Panc1 (cell line): ENCODE measurements around the gene CDC26. TPM values are rescaled to one million over a fixed set of nuclear protein-coding genes. Genes with fewer than 3 reads are reported as not detected.
A peak's percentile ranks its signal among the peaks of the same experiment; 100 is the strongest.

Source experiments
- ATAC-seq: fragments of 200-7000 bp; cut with Tn5 transposase; 2 replicates; pipeline ENCODE4 v1.9.1; 2020; ENCODE audit warnings: mild to moderate bottlenecking, moderate library complexity
- BruUV-seq: library from RNA; stranded (reverse); fragments of 400-500 nt; replicated peaks from 2 replicates; lab custom pipeline; 2021; lab: Mats Ljungman, UMichigan
- CTCF ChIA-PET: fragments of 300-600 bp; sonication (Branson Sonifier 250); formaldehyde crosslinking; loops from one replicate; lab custom pipeline; 2022; ENCODE audit warnings: antibody characterized with exemption; lab: Charles Lee
- POLR2A ChIA-PET: fragments of 300-600 bp; sonication (Branson Sonifier 250); formaldehyde crosslinking; loops from one replicate; lab custom pipeline; 2022; ENCODE audit warnings: antibody characterized with exemption; lab: Charles Lee
- DNase-seq: peaks from one replicate; pipeline ENCODE4 v3.0.0-alpha.2; 2010; ENCODE audit warnings: low read depth, low spot score
- H3K27ac ChIP-seq: 2 replicates; pipeline ENCODE4 v1.5.1; 2011; ENCODE audit warnings: mild to moderate bottlenecking, low read length, inconsistent platforms
- H3K27me3 ChIP-seq: fragments of 200-500 bp; sonication (Bioruptor generic); 2 replicates; pipeline ENCODE4 v1.6.0; 2014; ENCODE audit warnings: low read length, inconsistent platforms; ENCODE audit not compliant: control insufficient read depth, insufficient read depth
- H3K36me3 ChIP-seq: fragments of 200-500 bp; sonication (Bioruptor generic); 2 replicates; pipeline ENCODE4 v1.5.1; 2014; ENCODE audit warnings: inconsistent platforms, mild to moderate bottlenecking, low read length, moderate library complexity; ENCODE audit not compliant: control insufficient read depth, insufficient read depth
- H3K4me1 ChIP-seq: 2 replicates; pipeline ENCODE4 v1.5.1; 2011; ENCODE audit warnings: inconsistent platforms, mild to moderate bottlenecking, low read length, moderate library complexity; ENCODE audit not compliant: control insufficient read depth, insufficient read depth
- H3K4me3 ChIP-seq, 2 experiments: 2 replicates each; pipeline ENCODE4 v1.5.1; 2011 to 2012; ENCODE audit warnings: low read depth in 2 of 2, low read length in 2 of 2, mild to moderate bottlenecking in 2 of 2, inconsistent platforms in 1 of 2, moderate library complexity in 1 of 2
- H3K9me3 ChIP-seq: fragments of 200-500 bp; sonication (Bioruptor generic); 2 replicates; pipeline ENCODE4 v1.5.1; 2014; ENCODE audit warnings: low read depth, mild to moderate bottlenecking, inconsistent platforms, low read length, moderate library complexity; ENCODE audit not compliant: control insufficient read depth, insufficient read depth
- CTCF ChIP-seq: fragments of 450-650 bp; IDR thresholded peaks from 2 replicates; pipeline ENCODE4 v1.5.1; 2017; ENCODE audit warnings: mild to moderate bottlenecking
- POLR2AphosphoS5 ChIP-seq: IDR thresholded peaks from 2 replicates; pipeline ENCODE4 v1.6.1; 2012; ENCODE audit warnings: mild to moderate bottlenecking, low read depth, low read length, moderate library complexity
- REST ChIP-seq, 2 experiments: IDR thresholded peaks; 2 replicates each; pipeline ENCODE4 v1.6.1; 2011 to 2012; ENCODE audit warnings: low read depth in 2 of 2, control low read depth in 1 of 2, low read length in 1 of 2, mild to moderate bottlenecking in 1 of 2, moderate library complexity in 1 of 2; ENCODE audit not compliant: insufficient read depth in 1 of 2
- SIN3A ChIP-seq: IDR thresholded peaks from 2 replicates; pipeline ENCODE4 v1.6.1; 2012; ENCODE audit warnings: low read depth, mild to moderate bottlenecking, low read length, moderate library complexity, borderline replicate concordance; ENCODE audit not compliant: insufficient read depth
- TCF7L2 ChIP-seq: IDR thresholded peaks from 2 replicates; pipeline ENCODE4 v1.6.1; 2011; ENCODE audit warnings: mild to moderate bottlenecking, low read depth, low read length, inconsistent platforms
- in situ Hi-C: cut with HindIII; loops from 2 replicates; pipeline ENCODE4 v1.10.0; 2016; ENCODE audit warnings: low sequenced_read_pairs, low pct_unique_long_range_greater_than_20kb
- intact Hi-C: fragments of 100-400 bp; cut with micrococcal nuclease; formaldehyde crosslinking; loops from one replicate; pipeline ENCODE4 v1.10.0; 2022; ENCODE audit not compliant: unreplicated experiment
- total RNA-seq: library from RNA; stranded (reverse); gene quantifications from one replicate; pipeline ENCODE4 v1.2.1, GENCODE V29; 2021; ENCODE audit not compliant: unreplicated experiment

Gene CDC26
- total RNA-seq, 1 experiment from 2014 or later = 19.4 TPM

DNA sequence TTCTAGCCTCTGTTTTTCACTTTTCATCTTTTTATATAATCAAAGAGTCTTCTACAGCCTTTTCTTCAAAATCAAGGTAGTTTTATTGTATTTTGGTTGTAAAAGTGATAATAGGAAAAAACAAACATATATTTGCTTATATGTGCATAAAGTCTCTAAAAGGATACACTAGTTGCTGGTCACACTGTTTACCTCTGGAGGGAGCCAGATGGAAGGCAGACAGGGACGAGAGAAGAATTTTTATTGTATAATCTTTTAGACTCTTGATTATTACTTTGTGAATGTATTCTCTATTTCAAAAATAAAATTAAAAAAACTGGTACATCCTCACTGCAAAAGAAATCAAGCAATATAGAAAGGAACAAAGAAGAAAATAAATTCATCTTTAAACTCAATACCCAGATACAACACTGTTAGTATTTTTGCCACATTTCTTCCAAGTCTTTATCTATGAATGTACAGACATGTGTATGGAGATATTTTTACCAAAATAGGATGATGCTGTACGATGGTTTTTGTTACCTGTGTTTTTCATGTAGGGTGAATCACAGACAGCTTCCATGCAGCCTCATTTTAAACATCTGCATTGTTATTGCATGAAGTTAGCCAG lies 33.9 kb upstream of the CDC26 start:
- Histone ChIP-seq H3K9me3 (no peaks in the 10 kb centered on the region), H3K4me1 (no peaks in the 10 kb centered on the region), H3K4me3 (no peak overlapping the region), H3K36me3 (no peaks in the 10 kb centered on the region), H3K27ac (no peak overlapping the region), H3K27me3 (no peaks in the 10 kb centered on the region)
- CTCF ChIA-PET = interaction anchor here (0.6 kb wide), 1 partner anchor 91 kb away, joined by 5 read pairs; no protein-coding TSS in a partner anchor
- peak; percentile 65; the same call in 1 of the 2 replicates for TF ChIP-seq CTCF
- TF ChIP-seq REST (IDR thresholded peaks at IDR 0.05; ENCODE audit: insufficient read depth in 1 of 2, low read depth in 2 of 2, low read length in 1 of 2) = no peak
- intact Hi-C loops = loop anchor here (2.0 kb wide), 1 partner anchor 97 kb away; no protein-coding TSS in a partner anchor
- ATAC-seq (0 out of 2 replicates have a peak, but pooled peaks have one; percentile 65), DNase-seq (no peak)
- POLR2A ChIA-PET = no interaction called here
- in situ Hi-C loops = no loop called here
- no TSS peak for BruUV-seq

GRCh38 chr9:113307396-113307975 lies 32.1 kb upstream of the CDC26 start:
- BruUV-seq = no TSS peak
- CTCF ChIA-PET = no interaction called here
- no peak for DNase-seq
- in situ Hi-C loops (no loop called here), intact Hi-C loops (no loop called here)
- Histone ChIP-seq H3K4me3 (no peak overlapping the region), H3K9me3 (no peaks in the 10 kb centered on the region), H3K27ac (no peak overlapping the region), H3K4me1 (no peaks in the 10 kb centered on the region), H3K36me3 (no peaks in the 10 kb centered on the region), H3K27me3 (no peaks in the 10 kb centered on the region)
- POLR2A ChIA-PET = no interaction called here
- ATAC-seq = no peak
- TF ChIP-seq REST (IDR thresholded peaks at IDR 0.05; ENCODE audit: insufficient read depth in 1 of 2, low read depth in 2 of 2, low read length in 1 of 2) = no peak
- no peak for TF ChIP-seq TCF7L2
- TF ChIP-seq CTCF = no peak
- TF ChIP-seq POLR2AphosphoS5 = no peak
- TF ChIP-seq SIN3A = no peak
